HG02763 (cell line): ENCODE measurements around the gene FNTB.

Source experiments
- ATAC-seq: cut with Tn5 transposase; IDR thresholded peaks from one replicate; pipeline ENCODE4 v1.9.1; 2021; ENCODE audit warnings: mild to moderate bottlenecking, moderate library complexity; ENCODE audit not compliant: unreplicated experiment

FNTB gene, protein sequence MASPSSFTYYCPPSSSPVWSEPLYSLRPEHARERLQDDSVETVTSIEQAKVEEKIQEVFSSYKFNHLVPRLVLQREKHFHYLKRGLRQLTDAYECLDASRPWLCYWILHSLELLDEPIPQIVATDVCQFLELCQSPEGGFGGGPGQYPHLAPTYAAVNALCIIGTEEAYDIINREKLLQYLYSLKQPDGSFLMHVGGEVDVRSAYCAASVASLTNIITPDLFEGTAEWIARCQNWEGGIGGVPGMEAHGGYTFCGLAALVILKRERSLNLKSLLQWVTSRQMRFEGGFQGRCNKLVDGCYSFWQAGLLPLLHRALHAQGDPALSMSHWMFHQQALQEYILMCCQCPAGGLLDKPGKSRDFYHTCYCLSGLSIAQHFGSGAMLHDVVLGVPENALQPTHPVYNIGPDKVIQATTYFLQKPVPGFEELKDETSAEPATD

DNA sequence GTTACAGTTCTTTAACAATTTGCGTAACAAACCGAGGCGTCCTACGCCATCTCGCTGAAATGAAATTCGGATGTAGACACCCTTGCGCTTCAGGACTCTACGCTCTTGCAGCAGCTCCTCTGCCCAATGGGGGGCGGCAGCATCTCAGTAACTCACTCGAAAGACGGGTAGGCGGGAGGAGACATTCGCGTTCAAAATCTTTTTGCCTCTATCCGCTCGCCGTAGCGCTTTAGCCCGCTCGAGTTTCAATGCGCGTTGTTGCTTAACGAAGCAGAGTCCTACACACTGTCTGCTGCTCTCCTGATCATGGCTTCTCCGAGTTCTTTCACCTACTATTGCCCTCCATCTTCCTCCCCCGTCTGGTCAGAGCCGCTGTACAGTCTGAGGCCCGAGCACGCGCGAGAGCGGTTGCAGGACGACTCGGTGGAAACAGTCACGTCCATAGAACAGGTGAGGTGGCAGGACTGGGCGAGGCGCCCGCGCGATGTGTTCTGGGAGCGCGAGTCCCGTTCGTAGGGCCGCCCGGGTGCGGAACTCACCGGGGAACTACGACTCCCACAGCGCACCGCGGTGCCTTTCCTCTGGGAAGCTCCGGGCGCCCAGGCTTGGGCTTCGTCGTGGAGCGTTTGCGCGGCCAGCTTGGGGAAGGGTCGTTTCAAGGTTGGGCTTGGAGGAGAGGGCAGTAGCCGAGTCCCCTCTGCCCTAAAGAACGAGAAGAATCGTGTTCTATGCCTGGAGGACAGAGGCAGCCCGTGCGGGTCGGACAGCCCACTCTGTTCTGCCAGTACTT is at the start of gene FNTB:
Gene FNTB, plus strand, starts transcription at position 248 of the 790 bp plus-strand sequence. Its CDS starts 59 bp downstream, at position 307.
- peak; percentile 90 for ATAC-seq

DNA sequence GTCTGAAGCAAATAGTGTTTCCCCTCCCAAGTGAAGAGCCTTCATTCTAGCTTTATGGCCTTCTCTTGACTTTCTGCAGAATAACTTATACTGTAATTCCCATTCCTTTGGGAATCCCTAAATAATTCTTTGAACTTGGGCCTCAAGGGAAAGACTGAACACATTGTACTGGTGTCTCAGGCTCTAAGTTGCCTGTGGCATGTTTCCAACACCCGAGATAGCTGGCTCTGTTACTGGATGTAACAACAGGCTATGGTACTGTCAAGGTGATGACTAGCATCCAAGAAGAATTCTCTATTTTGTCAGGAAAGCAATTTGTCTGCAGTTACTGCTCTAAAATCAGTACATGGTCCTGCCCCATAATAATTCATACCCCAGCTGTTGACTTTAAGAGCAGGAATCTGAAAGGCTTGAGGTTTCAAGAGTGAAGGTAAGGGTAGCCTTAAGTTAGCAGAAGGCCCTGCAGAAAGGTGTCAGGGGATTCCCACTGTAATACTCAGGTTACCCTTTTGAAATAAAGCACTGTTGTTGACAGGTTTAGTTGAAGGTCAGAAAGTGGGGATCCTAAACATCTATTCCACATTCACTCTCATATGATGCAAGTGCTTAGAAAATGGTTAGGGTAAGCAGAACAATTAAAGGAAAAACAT is 49.4 kb upstream of the FNTB start:
- no peak for ATAC-seq

DNA sequence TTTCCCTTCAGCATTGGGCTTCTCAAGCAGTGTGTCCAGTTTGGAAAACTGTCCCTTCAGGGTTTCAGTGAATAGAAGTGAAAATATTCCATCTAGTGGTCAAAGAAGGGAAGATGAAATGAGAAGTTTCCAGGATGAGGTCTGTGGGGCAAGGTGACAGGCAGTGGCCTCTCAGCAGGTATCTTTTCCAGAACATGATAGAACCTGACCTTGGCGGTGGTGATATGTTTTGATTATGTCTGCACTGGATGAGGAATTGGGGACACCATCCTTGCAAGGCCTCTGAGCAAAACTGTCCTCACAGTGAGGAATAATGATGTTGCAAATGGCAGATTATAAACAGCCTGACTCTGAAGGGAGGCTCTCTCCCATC is 48.9 kb upstream of the FNTB start:
- ATAC-seq, result no peak

DNA sequence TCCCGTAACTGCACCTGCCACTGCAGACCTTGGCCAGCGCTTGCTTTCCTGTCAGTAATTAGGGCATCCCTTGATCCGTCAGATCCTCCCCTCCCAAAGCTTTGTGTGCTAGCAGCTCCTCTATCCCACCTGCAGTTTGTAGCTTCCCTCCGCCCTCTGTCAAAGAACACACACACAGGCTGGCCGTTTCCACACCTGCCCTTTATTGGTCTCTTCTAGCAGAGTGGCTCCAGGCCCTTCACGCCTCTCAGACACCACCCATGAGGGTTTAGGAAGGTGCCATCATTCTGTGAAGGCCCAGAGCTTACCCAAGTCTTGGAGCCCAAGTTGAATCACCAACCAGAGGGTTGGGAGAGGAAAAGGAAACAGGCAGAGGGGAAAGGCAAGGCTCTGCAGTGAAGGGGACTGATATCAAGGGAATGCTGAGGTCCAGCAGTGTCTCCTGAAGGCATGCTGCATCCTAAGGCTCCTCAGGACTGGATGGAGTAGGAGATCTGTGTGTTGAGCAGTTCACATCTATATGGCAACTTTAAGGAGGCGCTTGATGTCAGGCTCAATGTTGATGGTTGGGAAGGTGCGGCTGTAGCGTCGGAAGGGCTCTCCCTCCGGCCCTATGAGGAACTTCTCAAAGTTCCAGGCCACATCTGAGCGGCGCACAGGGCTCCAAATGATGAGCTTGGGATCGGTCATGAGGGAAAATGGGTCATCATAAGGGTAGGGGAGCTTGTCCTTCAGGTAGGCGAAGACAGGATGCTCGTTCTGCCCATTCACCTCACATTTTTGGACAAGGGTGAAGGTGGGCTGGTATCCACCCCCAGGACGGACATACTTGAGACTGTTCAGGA is 47.5 kb upstream of the FNTB start:
- no peak for ATAC-seq

DNA sequence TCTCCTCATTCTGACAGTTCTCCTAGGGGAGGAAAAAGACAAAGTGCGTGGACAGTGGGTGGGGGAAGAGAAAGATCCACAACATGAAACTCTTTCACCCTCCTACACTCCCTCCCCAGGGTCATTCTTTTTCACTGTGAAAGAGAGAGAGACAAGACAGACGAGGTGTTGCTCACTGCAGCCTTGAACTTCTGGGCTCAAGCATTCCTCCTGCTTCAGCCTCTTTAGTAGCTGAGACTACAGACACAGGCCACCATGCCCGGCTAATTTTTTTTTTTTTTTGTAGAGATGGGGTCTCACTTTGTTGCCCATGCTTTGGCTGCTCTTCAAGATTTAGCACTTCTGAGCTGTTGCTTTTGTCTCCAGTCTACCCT is 46.9 kb upstream of the FNTB start:
- no peak for ATAC-seq

DNA sequence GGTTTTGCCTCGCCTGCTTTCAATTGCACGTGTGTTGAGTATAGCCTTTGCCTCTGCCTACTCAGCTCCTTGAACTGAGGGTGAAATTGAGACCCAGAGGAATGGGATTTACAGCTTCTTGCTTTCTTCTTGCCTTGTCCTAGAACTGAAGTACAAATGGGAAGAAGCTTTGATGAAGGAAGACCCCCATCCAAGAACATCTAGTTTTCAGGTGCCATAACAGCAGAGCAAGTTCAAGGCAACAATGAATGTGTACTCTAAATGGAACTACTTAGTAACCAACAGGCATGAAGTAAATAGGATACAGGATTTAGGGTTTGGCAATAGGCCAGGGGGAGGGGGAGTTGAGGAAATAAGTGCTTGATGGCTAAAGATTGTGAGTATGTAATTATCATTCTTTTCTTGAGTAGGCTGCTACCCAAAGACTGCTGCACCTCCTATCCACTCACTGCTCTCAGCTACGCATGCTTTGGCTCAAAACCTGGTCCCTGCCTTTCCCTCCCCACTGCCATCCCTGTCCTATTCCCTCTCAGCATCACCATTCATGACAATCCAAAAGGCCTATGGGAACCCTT is 46.3 kb upstream of the FNTB start:
- ATAC-seq, result no peak

DNA sequence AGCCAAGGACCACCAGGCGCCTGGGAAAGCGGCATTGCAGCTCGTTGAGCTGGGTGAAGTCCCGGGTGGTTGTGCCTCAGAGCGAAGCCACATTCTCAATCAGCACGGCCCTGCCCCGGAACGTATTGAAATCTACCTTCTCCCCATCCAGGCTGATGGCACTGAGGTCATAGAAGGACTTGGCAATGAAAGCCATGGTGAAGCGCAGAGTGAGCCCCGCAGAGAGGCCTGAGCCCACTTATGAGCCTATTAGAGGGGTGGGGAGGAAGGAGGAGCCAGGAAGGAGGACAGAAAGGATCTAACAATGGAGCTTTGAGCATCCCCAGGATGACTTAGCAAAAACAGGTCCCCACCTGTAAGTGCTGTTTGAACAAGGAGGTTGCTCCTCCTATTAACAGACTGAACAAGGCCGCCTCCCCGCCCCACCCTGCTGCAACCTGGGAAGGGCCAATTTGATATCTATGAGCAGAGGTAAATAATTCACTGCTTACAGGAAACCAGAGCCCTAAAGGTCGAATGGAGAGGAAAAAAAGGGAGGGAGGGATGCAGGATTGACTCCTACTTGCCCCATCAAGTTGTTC is 44.1 kb upstream of the FNTB start, which contains the start of gene GPX2:
Gene GPX2, minus strand, starts transcription at position 215 of the 581 bp plus-strand sequence. Its CDS starts 19 bp downstream, at position 196.
- no peak for ATAC-seq

DNA sequence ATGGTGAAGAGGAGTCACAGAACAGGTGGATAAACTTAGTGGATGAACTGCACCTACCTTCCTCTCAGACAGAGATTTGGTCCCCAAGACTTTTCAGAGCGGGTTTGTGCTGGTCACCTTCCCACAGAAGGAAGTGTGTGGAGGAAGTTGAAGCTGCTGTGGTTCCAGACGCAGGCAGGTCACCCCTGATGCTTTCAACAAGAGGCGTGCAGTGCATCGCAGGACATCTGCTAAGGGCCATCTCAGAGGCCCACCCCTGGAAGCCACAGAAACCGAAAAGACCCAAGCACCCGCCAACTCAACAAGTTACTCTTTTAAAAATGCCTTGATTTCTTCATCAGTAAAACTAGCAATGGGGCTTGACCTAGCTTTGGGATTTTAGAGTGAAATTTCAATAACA is 43.1 kb upstream of the FNTB start:
- ATAC-seq, result no peak

DNA sequence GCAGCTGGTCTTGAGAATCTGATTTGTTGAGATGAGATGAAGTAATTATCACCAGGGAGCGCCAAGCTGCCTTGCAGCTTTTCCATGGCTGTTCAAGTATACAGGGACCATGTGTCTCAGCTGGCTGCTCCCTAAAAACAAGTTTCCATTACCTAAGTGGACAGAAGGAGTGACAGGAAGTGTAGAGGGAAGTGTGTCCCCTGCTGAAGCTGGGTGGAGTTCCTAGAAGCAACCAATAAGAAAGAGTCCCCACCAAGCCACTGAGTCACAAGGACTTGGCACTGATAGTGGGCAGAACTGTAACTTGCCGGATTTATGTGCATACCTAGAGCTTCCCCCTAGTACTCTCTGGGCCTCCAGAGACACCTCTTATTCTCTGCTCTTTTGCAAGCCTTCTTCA is 42.7 kb upstream of the FNTB start:
- no peak for ATAC-seq

DNA sequence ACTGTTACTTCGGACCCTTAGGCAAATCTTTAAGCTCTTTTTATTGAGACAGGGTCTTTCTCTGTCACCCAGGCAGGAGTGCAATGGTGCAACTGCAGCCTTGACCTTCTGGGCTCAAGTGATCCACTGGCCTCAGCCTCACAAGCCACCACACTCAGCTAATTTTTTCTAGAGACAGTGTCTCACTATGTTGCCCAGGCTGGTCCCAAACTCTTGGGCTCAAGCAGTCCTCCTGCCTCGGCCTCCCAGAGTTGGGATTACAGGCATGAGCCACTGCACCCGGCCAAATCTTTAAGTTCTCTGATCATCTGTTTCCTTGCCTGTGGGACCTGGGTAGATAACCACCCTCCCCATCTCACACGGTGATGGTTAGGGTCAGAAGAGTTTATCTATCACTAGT is 41.8 kb upstream of the FNTB start:
- ATAC-seq, result no peak

DNA sequence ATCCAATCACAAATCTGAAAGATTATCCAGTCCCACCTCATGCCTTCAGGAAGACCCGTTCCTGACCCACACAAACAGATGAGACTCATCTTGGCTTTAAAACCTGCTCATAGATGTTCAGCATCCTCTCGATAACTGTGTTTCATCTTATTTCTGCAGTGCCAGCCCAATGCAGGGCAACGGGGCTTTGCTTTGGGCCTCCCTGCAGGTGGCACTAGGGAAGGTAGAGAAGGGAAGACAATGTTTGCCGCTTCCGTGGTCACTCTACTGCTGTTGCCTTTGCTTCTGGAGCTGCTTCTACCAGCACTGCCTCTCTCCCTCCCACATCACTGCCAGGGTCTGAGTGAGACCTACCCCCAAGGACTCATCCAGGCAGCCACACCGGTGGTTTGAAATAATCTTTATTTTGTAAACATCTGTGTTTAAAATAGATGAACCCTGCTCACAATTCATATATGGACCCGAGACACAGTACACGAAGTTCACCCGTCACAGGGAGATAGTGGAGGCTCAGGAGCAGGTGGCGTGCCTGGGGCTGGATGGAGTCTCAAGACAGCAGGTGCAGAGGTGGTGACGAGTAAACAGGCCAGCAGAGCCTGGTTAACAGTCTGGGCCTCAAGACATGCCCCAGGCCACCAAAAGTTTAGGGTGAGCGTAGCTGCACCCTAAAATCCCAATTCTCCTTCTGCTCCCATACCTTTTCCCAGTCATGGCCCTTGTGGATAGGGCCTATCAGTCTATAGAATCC is 41.1 kb upstream of the FNTB start:
- no peak for ATAC-seq

DNA sequence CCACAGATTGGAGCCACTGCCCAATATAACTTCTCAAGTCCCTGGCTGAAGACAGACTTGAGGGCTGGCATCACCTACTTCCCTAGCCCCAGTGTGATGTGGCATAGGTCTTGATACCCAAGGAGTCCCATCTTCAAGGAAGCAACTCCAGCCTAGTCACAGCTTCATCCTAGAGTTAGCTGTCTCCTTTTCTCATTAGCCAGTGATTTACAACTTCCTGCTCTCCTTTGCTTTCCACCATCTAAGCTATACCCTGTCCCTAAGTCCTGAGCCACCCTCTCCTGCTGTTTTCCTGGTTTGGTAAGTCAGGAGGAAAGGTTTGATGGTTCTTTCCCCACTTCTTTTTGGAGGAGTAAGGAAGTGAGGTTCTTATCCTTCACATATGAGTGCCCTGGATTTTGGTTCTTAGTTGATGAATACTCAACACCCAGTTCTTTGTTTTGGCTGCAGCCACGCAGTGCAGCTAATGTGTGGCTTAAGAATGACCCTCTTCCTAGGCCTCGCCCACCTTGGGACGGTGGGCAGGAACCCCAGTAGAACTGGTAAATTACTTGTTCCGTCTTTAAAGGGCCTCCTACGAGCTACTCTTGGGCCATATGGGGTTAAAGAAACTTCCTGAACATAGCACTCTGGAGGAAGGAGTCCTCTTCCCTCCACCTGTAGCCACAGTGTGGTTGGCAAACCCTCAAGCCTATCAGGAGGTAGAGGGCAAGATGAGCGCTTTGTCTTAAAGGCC is 40.2 kb upstream of the FNTB start:
- no peak for ATAC-seq

DNA sequence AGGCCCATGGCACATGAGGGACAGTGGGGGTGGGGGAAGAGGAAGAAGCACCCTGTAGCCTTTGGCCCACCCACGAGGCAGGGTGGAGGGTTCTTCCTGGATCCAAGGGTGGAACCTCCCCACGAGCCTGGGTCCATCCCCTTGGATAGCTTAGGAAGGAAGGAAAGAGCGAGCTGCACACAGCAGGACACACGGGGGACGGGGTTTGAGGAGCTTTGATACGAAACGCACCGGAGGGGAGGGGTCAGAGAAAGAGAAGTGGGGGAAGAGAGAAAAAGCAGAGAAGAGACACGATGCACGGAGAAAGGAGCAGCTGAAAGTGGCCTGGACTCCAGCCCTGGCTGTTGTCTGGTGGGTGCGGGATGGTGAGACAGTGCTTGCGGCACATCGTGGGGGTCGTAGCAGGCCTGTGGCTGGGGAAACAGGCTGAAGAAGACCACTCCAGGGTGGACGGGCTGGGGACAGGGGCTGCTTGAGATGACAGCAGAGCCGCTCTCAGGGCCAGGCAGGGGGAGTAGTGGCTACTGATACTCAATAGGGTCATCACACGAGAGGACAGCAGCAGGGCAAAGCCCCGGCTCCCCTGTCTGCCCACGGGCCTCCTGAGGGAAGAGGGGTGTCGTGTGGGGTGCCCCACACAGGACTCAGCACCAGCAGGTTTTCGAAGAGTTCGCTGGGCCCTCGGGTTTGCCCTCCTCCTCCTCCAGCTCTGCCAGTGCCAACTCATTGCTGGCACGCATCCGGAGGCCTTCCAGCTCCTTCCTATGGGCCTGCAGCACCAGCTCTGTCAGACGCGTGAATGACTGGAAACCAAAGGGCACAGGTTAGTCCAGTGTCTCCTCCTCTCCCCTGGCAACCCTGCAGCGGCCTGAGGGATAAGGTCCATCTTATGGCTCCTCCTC is 38.7 kb upstream of the FNTB start:
- no peak for ATAC-seq

DNA sequence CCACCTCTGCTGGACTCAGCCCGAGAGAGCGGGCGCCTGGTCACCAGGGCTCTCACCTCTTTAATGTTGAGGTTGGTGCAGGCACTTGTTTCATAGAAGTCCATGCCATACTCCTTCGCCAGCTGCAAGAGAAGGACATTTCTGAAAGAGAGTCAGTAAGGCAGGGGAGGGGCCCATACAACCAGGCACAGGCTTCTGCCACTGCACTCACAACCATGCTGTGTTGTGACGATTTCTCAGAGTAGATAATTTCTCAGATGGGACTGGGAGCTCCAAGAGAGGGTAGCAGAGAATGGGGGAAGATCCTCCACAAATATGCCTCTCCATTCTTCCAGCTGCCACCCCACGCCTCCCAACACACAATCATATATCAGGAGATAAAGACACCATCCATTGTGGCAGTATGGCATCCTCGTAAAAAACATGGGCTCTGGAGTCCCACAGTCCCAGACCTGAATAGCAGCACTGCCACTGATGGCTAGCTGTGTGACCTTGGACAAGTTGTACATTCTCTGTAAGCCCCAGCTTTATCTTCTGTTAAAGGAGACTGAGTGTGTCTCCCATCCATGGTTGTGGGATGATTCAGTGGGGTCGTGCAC is 38.0 kb upstream of the FNTB start:
- no peak for ATAC-seq

DNA sequence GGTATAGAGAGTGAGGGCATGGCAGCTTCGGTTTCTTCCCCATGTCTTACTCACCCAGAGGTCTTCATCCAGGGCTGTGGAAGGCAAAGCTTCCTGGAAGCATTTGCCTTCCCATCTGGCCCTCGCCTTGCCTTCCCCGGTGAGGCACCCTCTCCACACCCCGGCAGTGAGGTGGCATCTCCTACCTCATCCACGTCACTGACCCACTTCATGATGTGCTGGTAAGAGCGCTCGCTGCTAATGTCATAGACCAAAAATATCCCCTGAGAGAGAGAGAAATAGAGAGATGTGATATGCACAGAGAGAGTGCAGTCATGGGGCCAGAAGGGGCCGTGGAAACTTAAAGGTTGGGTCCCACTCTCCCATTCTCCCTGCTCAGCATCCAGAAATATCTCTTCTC is 35.8 kb upstream of the FNTB start:
- no peak for ATAC-seq

DNA sequence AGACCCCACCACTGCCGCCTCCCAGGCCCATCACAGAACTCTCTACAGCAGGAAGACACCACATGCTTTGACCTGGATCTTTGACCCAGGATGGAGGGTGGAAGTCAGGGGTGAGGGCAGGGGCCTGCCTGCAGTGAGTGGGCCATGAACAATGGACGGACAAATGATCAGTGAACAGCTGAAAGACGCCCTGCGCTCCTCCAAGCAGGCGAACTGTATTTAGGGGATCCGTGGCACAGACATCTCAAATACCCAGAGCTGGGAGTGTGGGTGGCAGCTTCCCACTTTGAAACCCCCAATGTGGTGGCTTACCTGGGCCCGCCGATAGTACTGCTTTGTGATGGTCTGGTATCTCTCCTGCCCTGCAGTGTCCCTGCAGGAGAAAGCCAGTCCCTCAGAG is 35.4 kb upstream of the FNTB start:
- ATAC-seq, result no peak

DNA sequence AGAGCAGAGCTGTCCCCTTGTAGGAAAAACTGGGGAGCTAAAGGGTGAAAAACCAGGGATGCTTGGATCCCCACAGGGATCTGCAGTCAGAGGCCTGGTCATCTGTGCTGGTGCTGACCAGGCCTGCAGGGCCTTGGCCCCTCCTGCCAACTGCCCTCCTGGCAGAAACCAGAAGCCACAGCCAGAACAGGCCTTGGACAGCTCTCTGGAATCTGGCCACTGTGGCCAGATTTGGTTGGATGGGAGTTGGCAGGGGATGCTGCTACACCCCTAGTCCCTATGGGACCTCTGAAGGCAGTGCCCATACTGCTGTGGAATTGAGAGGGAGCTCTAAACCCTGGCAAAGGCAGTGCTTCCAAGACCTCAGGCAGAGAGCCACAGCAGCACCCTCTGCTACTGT is 35.0 kb upstream of the FNTB start:
- no peak for ATAC-seq
